HEK293 (cell line): ENCODE results near the gene RYR2.

Source experiments
- CTCF ChIA-PET: fragments of 350-600 bp; formaldehyde crosslinking; extraction: SDS; loops from one replicate; lab custom pipeline; 2021; ENCODE audit warnings: antibody characterized with exemption; lab: Yijun Ruan, JAX
- POLR2A ChIA-PET: fragments of 300-600 bp; formaldehyde crosslinking; extraction: SDS; loops from one replicate; lab custom pipeline; 2020; ENCODE audit warnings: antibody characterized with exemption, inconsistent platforms; lab: Yijun Ruan, JAX
- H3K27ac ChIP-seq: fragments of 200-500 bp; sonication (Bioruptor generic); 2 replicates; pipeline ENCODE4 v1.5.1; 2014; ENCODE audit warnings: low read depth, low read length, control low read depth, inconsistent platforms; ENCODE audit errors: extremely low read depth
- H3K36me3 ChIP-seq, 2 experiments: fragments of 200-500 bp in 1 of 2; sonication (Bioruptor generic) in 1 of 2; 1 replicate in 1 of 2; 2 replicates in 1 of 2; pipeline ENCODE4 v1.5.1; 2014 to 2017; ENCODE audit warnings: inconsistent platforms in 2 of 2, low read length in 2 of 2; ENCODE audit not compliant: control insufficient read depth in 2 of 2, insufficient read depth in 1 of 2
- H3K4me1 ChIP-seq: fragments of 200-500 bp; sonication (Bioruptor generic); 2 replicates; pipeline ENCODE4 v1.5.1; 2014; ENCODE audit warnings: mild to moderate bottlenecking, low read length, inconsistent platforms; ENCODE audit not compliant: control insufficient read depth, insufficient read depth
- H3K4me3 ChIP-seq: 2 replicates; pipeline ENCODE4 v1.5.1; 2011; ENCODE audit warnings: low read depth, mild to moderate bottlenecking, control low read depth, low read length, moderate library complexity
- H3K9me3 ChIP-seq: fragments of 200-500 bp; sonication (Bioruptor generic); 2 replicates; pipeline ENCODE4 v1.5.1; 2014; ENCODE audit warnings: low read depth, low read length, inconsistent platforms; ENCODE audit not compliant: control insufficient read depth, insufficient read depth
- BCL11B ChIP-seq: fragments of 450-650 bp; formaldehyde crosslinking; IDR thresholded peaks from 2 replicates; pipeline ENCODE4 v1.5.1; 2016; ENCODE audit warnings: low read depth, missing biosample characterization, missing genetic modification characterization
- GLI4 ChIP-seq: fragments of 450-650 bp; formaldehyde crosslinking; IDR thresholded peaks from 2 replicates; pipeline ENCODE4 v1.5.1; 2016; ENCODE audit warnings: missing biosample characterization, missing genetic modification characterization
- KLF8 ChIP-seq: fragments of 450-650 bp; formaldehyde crosslinking; IDR thresholded peaks from 2 replicates; pipeline ENCODE4 v1.5.1; 2016; ENCODE audit warnings: missing biosample characterization, missing genetic modification characterization
- KLF9 ChIP-seq: fragments of 450-650 bp; formaldehyde crosslinking; IDR thresholded peaks from 2 replicates; pipeline ENCODE4 v1.5.1; 2016; ENCODE audit warnings: missing biosample characterization, missing genetic modification characterization, low read depth
- RBAK ChIP-seq: fragments of 450-650 bp; formaldehyde crosslinking; IDR thresholded peaks from 2 replicates; pipeline ENCODE4 v1.5.1; 2016; ENCODE audit warnings: missing biosample characterization, missing genetic modification characterization
- ZBTB17 ChIP-seq: fragments of 450-650 bp; formaldehyde crosslinking; IDR thresholded peaks from 2 replicates; pipeline ENCODE4 v1.5.1; 2016; ENCODE audit warnings: missing biosample characterization, missing genetic modification characterization
- ZBTB21 ChIP-seq: fragments of 450-650 bp; formaldehyde crosslinking; IDR thresholded peaks from 2 replicates; pipeline ENCODE4 v1.5.1; 2017; ENCODE audit warnings: missing biosample characterization, missing genetic modification characterization
- ZIC2 ChIP-seq: fragments of 450-650 bp; formaldehyde crosslinking; IDR thresholded peaks from 2 replicates; pipeline ENCODE4 v1.5.1; 2016; ENCODE audit warnings: missing biosample characterization, missing genetic modification characterization
- ZNF2 ChIP-seq: fragments of 450-650 bp; formaldehyde crosslinking; IDR thresholded peaks from 2 replicates; pipeline ENCODE4 v1.5.1; 2016; ENCODE audit warnings: missing biosample characterization, missing genetic modification characterization
- ZNF335 ChIP-seq: fragments of 450-650 bp; formaldehyde crosslinking; conservative IDR thresholded peaks from 2 replicates; pipeline ENCODE4 v1.5.1; 2016; ENCODE audit warnings: missing biosample characterization, missing genetic modification characterization
- ZNF548 ChIP-seq: fragments of 450-650 bp; formaldehyde crosslinking; IDR thresholded peaks from 2 replicates; pipeline ENCODE4 v1.5.1; 2016; ENCODE audit warnings: missing biosample characterization, missing genetic modification characterization
- ZNF558 ChIP-seq: fragments of 450-650 bp; formaldehyde crosslinking; IDR thresholded peaks from 2 replicates; pipeline ENCODE4 v1.5.1; 2016; ENCODE audit warnings: missing biosample characterization, missing genetic modification characterization
- ZNF610 ChIP-seq: fragments of 450-650 bp; formaldehyde crosslinking; IDR thresholded peaks from 2 replicates; pipeline ENCODE4 v1.5.1; 2016; ENCODE audit warnings: missing biosample characterization, missing genetic modification characterization, borderline replicate concordance
- ZNF629 ChIP-seq: fragments of 450-650 bp; formaldehyde crosslinking; IDR thresholded peaks from 2 replicates; pipeline ENCODE4 v1.5.1; 2017; ENCODE audit warnings: missing biosample characterization, missing genetic modification characterization
- ZNF660 ChIP-seq: fragments of 450-650 bp; IDR thresholded peaks from 2 replicates; pipeline ENCODE4 v1.5.1; 2018; ENCODE audit warnings: missing biosample characterization, mild to moderate bottlenecking, missing genetic modification characterization
- ZNF785 ChIP-seq: fragments of 450-650 bp; formaldehyde crosslinking; IDR thresholded peaks from 2 replicates; pipeline ENCODE4 v1.5.1; 2016; ENCODE audit warnings: missing biosample characterization, missing genetic modification characterization
- ZNF837 ChIP-seq: fragments of 450-650 bp; formaldehyde crosslinking; IDR thresholded peaks from 2 replicates; pipeline ENCODE4 v1.5.1; 2016; ENCODE audit warnings: missing biosample characterization, missing genetic modification characterization
- ZSCAN16 ChIP-seq: fragments of 450-650 bp; formaldehyde crosslinking; IDR thresholded peaks from 2 replicates; pipeline ENCODE4 v1.5.1; 2016; ENCODE audit warnings: missing biosample characterization, missing genetic modification characterization
- TF ChIP-seq, protein P1 (sequence below): fragments of 450-650 bp; formaldehyde crosslinking; conservative IDR thresholded peaks from 2 replicates; pipeline ENCODE4 v1.5.1; 2016; ENCODE audit warnings: low read depth, missing biosample characterization, missing genetic modification characterization
- TF ChIP-seq, protein P2 (sequence below): fragments of 450-650 bp; formaldehyde crosslinking; IDR thresholded peaks from 2 replicates; pipeline ENCODE4 v1.5.1; 2016; ENCODE audit warnings: missing biosample characterization, missing genetic modification characterization
- TF ChIP-seq, protein P3 (sequence below): fragments of 450-650 bp; formaldehyde crosslinking; IDR thresholded peaks from 2 replicates; pipeline ENCODE4 v1.5.1; 2016; ENCODE audit warnings: missing biosample characterization, missing genetic modification characterization
- TF ChIP-seq, protein P4 (sequence below): fragments of 450-650 bp; formaldehyde crosslinking; IDR thresholded peaks from 2 replicates; pipeline ENCODE4 v1.5.1; 2016; ENCODE audit warnings: missing biosample characterization, missing genetic modification characterization
- TF ChIP-seq, protein P5 (sequence below): fragments of 450-650 bp; formaldehyde crosslinking; IDR thresholded peaks from 2 replicates; pipeline ENCODE4 v1.5.1; 2016; ENCODE audit warnings: missing biosample characterization, missing genetic modification characterization

Gene RYR2

DNA sequence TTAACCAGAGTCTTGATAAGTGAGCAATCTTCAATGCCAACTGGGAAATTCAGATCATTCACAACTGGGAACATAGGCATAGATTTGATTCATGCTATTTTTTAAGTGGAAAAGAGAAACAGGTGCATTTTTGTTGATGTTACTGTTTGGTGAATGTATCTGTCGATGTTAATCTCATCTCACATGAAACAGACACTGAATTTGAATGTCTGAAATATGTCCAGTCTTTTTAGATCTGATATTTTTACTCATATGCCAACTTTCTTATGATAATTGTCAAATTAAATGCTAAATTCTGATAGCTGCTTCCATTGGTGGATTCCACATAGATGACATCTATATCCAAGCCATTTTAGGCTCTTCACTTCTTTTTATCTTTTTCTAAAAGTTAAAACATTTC lies 213.1 kb downstream of the RYR2 start:
- TF ChIP-seq ZSCAN16 (tag by site-specific recombination) (no peak), ZNF610 (tag by site-specific recombination) (no peak), ZNF548 (tag by site-specific recombination) (no peak), ZNF660 (tag by site-specific recombination) (no peak), ZNF837 (tag by site-specific recombination) (no peak), ZNF785 (no peak), KLF9 (tag by site-specific recombination) (no peak)
- TF ChIP-seq, protein P1, sequence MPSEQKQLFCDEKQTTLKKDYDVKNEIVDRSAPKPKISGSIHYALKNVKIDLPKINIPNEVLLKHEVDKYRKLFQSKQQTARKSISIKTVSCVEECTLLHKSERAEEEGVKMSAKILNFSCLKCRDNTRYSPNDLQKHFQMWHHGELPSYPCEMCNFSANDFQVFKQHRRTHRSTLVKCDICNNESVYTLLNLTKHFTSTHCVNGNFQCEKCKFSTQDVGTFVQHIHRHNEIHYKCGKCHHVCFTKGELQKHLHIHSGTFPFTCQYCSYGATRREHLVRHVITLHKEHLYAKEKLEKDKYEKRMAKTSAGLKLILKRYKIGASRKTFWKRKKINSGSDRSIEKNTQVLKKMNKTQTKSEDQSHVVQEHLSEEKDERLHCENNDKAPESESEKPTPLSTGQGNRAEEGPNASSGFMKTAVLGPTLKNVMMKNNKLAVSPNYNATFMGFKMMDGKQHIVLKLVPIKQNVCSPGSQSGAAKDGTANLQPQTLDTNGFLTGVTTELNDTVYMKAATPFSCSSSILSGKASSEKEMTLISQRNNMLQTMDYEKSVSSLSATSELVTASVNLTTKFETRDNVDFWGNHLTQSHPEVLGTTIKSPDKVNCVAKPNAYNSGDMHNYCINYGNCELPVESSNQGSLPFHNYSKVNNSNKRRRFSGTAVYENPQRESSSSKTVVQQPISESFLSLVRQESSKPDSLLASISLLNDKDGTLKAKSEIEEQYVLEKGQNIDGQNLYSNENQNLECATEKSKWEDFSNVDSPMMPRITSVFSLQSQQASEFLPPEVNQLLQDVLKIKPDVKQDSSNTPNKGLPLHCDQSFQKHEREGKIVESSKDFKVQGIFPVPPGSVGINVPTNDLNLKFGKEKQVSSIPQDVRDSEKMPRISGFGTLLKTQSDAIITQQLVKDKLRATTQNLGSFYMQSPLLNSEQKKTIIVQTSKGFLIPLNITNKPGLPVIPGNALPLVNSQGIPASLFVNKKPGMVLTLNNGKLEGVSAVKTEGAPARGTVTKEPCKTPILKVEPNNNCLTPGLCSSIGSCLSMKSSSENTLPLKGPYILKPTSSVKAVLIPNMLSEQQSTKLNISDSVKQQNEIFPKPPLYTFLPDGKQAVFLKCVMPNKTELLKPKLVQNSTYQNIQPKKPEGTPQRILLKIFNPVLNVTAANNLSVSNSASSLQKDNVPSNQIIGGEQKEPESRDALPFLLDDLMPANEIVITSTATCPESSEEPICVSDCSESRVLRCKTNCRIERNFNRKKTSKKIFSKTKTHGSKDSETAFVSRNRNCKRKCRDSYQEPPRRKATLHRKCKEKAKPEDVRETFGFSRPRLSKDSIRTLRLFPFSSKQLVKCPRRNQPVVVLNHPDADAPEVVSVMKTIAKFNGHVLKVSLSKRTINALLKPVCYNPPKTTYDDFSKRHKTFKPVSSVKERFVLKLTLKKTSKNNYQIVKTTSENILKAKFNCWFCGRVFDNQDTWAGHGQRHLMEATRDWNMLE (tag by site-specific recombination) = no peak
- Histone ChIP-seq H3K4me3 (no peak overlapping the region), H3K4me1 (peaks cover 2% of the 10 kb centered on the region; the same call in 1 of the 2 replicates), H3K36me3 (no peaks in the 10 kb centered on the region), H3K9me3 (no peaks in the 10 kb centered on the region), H3K27ac (no peak overlapping the region)
- CTCF ChIA-PET = interaction anchor here (0.8 kb wide), 2 partner anchors 33 to 65 kb away, joined by 3 read pairs; no protein-coding TSS in a partner anchor
- POLR2A ChIA-PET = no interaction called here

DNA sequence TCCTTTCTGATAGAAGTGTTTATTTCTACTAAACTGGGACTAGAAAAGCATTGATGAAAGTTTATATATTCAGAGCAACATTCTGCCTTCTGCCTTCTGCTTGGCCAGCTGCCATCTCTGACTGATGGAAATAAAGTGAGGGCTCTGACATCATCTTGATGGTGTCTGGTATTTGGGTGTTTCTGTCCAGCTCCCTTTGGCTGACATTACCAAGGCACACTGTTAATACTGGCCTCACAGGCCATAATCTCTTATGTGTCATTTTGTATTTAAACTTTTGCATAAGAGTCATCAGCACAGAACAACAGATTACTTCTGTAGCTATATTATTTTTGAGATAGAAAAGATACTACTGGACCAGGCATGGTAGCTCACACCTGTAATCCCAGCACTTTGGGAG lies 216.9 kb downstream of the RYR2 start:
- H3K4me3 ChIP-seq = no peak overlapping the region
- no peak overlapping the region for H3K27ac ChIP-seq
- H3K36me3 ChIP-seq = no peaks in the 10 kb centered on the region
- ChIA-PET CTCF (interaction anchor here (0.5 to 1.0 kb wide), 3 partner anchors 51 to 979 kb away, joined by 3 read pairs; no protein-coding TSS in a partner anchor), POLR2A (interaction anchor here (0.5 to 0.8 kb wide), 2 partner anchors 10 to 91 kb away, joined by 3 to 18 read pairs; no protein-coding TSS in a partner anchor)
- no peaks in the 10 kb centered on the region for H3K9me3 ChIP-seq
- H3K4me1 ChIP-seq = peaks cover 2% of the 10 kb centered on the region; the same call in 1 of the 2 replicates
- TF ChIP-seq, protein P2, sequence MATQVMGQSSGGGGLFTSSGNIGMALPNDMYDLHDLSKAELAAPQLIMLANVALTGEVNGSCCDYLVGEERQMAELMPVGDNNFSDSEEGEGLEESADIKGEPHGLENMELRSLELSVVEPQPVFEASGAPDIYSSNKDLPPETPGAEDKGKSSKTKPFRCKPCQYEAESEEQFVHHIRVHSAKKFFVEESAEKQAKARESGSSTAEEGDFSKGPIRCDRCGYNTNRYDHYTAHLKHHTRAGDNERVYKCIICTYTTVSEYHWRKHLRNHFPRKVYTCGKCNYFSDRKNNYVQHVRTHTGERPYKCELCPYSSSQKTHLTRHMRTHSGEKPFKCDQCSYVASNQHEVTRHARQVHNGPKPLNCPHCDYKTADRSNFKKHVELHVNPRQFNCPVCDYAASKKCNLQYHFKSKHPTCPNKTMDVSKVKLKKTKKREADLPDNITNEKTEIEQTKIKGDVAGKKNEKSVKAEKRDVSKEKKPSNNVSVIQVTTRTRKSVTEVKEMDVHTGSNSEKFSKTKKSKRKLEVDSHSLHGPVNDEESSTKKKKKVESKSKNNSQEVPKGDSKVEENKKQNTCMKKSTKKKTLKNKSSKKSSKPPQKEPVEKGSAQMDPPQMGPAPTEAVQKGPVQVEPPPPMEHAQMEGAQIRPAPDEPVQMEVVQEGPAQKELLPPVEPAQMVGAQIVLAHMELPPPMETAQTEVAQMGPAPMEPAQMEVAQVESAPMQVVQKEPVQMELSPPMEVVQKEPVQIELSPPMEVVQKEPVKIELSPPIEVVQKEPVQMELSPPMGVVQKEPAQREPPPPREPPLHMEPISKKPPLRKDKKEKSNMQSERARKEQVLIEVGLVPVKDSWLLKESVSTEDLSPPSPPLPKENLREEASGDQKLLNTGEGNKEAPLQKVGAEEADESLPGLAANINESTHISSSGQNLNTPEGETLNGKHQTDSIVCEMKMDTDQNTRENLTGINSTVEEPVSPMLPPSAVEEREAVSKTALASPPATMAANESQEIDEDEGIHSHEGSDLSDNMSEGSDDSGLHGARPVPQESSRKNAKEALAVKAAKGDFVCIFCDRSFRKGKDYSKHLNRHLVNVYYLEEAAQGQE (tag by site-specific recombination) = peak; percentile 80
- TF ChIP-seq, protein P3, sequence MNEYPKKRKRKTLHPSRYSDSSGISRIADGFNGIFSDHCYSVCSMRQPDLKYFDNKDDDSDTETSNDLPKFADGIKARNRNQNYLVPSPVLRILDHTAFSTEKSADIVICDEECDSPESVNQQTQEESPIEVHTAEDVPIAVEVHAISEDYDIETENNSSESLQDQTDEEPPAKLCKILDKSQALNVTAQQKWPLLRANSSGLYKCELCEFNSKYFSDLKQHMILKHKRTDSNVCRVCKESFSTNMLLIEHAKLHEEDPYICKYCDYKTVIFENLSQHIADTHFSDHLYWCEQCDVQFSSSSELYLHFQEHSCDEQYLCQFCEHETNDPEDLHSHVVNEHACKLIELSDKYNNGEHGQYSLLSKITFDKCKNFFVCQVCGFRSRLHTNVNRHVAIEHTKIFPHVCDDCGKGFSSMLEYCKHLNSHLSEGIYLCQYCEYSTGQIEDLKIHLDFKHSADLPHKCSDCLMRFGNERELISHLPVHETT (tag by site-specific recombination) = no peak
- TF ChIP-seq, protein P4, sequence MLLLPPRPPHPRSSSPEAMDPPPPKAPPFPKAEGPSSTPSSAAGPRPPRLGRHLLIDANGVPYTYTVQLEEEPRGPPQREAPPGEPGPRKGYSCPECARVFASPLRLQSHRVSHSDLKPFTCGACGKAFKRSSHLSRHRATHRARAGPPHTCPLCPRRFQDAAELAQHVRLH (tag by site-specific recombination) = no peak
- TF ChIP-seq ZNF629 (tag by site-specific recombination) (peak; percentile 63), ZNF660 (tag by site-specific recombination) (peak; percentile 76), ZNF558 (tag by site-specific recombination) (peak; percentile 48; the same call in 1 of the 2 replicates), BCL11B (tag by site-specific recombination) (no peak), ZIC2 (no peak), GLI4 (tag by site-specific recombination) (no peak), ZBTB21 (tag by site-specific recombination) (peak; percentile 56; the same call in 1 of the 2 replicates), KLF8 (tag by site-specific recombination) (no peak), RBAK (tag by site-specific recombination) (no peak), ZNF335 (peak; percentile 39; the same call in 1 of the 2 replicates), ZBTB17 (peak; percentile 46), ZNF2 (no peak)
- TF ChIP-seq, protein P5, sequence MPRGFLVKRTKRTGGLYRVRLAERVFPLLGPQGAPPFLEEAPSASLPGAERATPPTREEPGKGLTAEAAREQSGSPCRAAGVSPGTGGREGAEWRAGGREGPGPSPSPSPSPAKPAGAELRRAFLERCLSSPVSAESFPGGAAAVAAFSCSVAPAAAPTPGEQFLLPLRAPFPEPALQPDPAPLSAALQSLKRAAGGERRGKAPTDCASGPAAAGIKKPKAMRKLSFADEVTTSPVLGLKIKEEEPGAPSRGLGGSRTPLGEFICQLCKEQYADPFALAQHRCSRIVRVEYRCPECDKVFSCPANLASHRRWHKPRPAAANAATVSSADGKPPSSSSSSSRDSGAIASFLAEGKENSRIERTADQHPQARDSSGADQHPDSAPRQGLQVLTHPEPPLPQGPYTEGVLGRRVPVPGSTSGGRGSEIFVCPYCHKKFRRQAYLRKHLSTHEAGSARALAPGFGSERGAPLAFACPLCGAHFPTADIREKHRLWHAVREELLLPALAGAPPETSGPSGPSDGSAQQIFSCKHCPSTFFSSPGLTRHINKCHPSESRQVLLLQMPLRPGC (tag by site-specific recombination) = no peak
